Raji (cell line): Measurements from ENCODE around the gene DPAGT1.

Source experiments
- POLR2A ChIP-seq: IDR thresholded peaks from 2 replicates; pipeline ENCODE4 v1.6.1; 2011; ENCODE audit warnings: low read depth, low read length, control low read depth; ENCODE audit not compliant: insufficient read depth

Gene DPAGT1

DNA sequence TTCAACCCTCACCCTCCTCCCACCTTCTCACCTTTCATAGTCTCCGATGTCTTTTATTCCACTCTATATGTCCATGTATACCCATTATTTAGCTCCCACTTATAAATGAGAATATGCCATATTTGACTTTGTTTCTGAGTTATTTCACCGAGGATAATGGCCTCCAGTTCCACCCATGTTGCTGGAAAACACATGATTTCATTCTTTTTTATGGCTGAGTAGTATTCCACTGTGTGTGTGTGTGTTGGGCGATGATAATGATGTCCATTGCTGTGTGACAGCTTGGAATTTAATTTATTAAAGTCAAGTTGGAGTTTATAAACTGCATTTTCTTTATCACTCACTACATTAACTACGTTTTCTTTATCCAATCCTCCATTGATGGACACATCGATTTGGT lies 16.6 kb upstream of the DPAGT1 start:
- TF ChIP-seq POLR2A, result no peak

DNA sequence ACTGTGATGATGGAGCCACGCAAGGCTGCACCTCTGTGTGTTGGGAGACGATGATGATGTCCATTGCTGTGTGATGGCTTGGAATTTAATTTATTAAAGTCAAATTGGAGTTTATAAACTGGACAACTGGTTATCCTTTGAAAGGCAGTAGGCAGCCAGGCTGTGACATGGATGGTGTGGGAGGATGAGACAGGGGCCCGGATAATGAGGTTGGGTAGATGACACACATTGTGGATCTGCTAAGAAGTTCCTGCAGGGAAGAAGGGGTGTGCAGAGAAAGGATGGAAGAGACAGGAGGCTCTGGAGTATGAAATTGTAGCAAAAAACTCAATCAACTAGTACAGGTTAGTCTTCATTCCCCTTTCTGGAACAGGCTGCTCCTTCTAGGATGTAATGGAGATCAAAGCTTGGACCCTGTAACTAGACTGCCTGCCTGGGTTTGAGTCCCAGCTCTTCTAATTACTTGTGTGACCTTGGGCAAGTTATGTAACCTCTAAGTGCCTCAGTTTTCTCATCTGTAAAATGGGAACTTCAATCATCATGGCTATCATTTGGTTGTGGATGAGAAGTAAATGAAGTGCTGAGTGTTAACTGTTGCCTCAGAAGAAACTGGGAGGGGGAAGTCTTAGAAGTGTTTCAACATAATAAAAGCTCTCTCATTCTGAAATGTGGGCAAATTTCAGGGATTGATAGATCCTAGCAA lies 15.5 kb upstream of the DPAGT1 start:
- TF ChIP-seq POLR2A, result no peak

GRCh38 chr11:119116601-119117000 lies 14.9 kb upstream of the DPAGT1 start:
- TF ChIP-seq POLR2A, result no peak

GRCh38 chr11:119116235-119116594 lies 14.6 kb upstream of the DPAGT1 start:
- TF ChIP-seq POLR2A, result no peak

- TF ChIP-seq POLR2A, result no peak
Measured at GRCh38 chr11:119115484-119116234, 14.0 kb upstream of the DPAGT1 start.

DNA sequence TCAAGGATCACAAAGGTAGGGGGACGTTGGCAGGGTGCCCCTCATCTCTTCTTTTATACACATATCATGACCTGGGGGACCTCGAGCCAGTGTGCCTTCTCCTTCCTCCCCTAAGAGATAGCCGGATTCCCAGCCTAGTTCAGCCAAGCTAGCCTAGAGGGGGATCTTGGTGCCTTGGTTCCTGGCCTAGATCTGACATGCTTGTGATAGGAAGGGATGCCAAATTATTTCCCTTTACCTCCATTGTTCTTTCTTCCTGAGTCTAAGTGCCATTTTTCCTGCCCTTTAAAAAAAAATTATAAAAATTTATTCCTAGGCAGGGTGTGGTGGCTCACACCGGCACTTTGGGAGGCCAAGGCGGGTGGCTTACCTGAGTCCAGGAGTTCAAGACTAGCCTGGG lies 12.7 kb upstream of the DPAGT1 start:
- no peak for TF ChIP-seq POLR2A

- TF ChIP-seq POLR2A, result no peak
Measured at GRCh38 chr11:119113716-119114115, 12.1 kb upstream of the DPAGT1 start.

DNA sequence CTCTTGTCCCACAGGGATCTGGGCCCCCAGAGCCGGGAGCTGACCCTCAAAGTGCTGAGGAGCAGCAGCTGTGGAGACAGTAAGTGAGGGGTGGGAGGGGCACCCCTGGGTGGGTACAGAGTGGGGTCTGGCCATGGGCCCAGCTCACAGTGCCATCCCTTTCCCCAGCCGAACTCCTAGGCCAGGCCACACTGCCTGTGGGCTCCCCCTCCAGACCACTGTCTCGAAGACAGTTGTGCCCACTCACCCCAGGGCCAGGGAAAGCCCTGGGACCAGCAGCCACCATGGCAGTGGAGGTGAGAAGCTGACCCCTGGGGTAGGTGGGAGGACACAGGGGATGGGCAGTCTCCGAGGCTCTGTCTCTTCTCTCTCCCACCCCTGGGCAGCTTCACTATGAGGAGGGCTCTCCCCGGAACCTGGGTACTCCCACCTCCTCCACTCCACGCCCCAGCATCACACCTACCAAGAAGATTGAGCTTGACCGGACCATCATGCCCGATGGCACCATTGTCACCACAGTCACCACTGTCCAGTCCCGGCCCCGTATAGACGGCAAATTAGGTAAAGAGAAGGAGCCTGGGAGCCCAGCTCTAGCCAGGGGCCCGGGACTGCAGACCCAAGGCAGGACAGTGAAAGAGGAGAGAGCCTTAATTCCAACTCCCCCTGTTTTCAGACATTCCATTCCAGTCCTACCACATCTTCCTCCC lies 10.8 kb upstream of the DPAGT1 start:
- no peak for TF ChIP-seq POLR2A

DNA sequence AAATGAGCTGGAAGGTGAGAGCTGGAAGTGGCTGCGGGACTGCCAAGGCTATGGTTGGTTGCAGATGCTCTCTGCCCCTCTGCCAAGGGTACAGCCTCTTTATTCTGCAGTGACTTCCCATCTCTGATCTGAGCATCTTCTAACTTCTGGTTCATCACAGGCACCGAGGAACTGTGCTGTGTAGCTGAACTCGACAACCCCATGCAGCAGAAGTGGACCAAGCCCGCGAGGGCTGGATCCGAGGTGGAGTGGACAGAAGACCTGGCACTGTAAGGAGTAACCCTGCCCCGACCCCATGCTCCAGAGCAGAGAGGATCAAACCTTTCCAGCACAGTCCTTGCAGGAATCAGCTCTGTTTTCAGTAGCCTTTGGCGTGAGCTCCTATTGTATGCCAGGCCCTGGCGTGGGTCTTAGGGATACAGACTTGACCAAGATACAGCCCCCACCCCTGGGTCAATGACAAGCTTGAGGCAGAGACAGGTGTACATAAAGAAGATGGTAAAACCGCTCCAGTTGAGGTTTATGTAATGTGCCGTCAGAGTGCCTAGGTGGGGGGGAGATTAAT lies 9.8 kb upstream of the DPAGT1 start:
- TF ChIP-seq POLR2A, result no peak

DNA sequence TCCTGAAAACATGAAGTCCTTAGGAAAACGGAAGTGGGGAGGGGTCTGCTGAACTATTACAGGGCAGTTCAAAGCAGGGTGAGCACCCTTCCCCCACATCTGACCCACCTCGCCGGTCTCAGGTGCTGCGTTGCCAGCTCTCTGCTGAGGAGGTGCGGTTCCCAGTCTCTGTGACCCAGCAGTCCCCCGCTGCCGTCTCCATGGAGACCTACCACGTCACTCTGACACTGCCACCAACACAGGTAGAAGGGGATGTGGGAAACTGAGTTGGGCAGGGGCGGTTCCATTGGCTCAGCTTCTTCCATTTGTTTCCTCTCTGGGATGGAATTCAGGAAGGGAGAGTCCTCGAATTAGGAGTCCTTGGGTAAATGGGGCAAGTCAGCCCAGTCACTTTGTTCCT lies 8.8 kb upstream of the DPAGT1 start:
- no peak for TF ChIP-seq POLR2A

DNA sequence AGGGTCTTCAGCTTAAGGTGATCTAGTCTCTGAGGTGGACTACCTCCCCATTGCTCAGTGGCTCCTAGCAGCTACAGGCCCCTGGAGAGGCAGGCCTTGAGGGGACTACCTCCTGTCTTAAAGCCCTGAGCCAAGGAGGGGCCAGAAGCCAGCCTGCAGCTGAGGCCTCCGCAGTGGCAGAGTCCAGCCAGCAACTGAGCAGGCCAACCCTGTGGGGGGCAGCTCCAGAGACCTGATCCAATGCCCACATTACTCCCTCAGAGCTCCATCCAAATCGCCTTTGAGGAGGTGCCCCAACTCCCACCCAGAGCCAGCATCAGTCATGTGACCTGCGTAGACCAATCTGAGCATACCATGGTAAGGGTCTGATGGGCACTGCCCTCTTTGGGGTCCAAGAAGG lies 8.2 kb upstream of the DPAGT1 start:
- no peak for TF ChIP-seq POLR2A

DNA sequence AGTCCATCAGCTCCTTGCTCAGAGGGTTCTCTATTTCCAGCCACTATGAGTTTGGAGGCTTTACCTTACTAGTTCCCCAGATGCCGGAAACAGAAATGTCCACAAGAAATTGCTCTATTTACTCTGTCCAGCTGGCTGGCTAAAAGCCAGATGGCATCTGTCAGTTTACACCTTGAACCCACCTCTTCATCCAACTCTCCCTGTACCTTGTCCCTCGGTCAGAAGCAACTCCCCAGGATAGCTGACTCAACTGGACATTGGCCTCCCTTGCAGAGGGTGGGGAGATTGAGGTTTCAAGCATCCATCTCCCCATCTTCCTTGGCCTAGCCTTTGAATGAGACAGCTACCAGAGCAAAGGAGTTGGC lies 7.2 kb upstream of the DPAGT1 start:
- TF ChIP-seq POLR2A, result no peak

DNA sequence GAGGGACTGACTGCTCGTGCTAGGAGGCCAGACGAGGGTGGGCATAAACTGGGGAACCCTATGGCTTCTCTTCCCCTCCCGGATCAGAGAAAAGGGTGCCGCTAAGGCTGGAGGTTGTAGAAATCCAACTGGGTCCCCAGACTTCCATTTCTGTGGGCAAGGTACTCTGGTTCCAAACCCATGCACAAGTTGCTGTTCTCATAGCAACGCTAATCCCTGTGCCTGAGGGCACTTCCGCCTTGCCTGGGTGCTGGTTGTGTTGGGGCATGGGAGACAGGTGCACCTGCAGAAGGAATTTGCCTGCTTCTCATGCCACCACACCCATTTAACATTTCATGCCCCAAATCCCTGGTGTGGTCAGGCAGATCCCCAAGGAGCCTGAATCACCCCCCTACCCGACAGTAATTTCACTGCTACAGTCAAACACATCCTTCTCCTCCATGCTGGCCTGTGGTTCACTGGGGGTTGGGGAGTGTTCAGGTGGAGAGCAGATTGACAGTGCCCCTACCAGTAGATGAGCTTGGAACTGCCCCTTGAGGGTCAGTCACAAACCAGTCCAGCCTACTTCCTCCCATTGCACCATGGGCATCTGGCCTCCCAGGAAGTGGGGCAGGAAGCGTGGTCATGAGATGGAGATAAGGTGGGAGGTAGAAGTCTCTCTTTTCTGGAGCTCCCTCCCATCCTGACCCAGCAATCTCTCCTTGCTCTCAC lies 6.6 kb upstream of the DPAGT1 start:
- TF ChIP-seq POLR2A, result no peak; the same call in 1 of the 2 replicates

GRCh38 chr11:119107538-119108145 lies 6.0 kb upstream of the DPAGT1 start:
- TF ChIP-seq POLR2A, result no peak
